ENCODE measurements around the gene PRKAR1B. TPM values are rescaled to one million over a fixed set of nuclear protein-coding genes. Genes with fewer than 3 reads are reported as not detected.
"Not testable (repeated sequence)": the region's sequence is repeated elsewhere in the genome, so short reads cannot be mapped to it uniquely, and the experiment has no call there.

PRKAR1B gene
- total RNA-seq, 2 experiments from 2014 or later, result 13.1 to 13.4 TPM

- POLR2A ChIA-PET, result interaction anchor here (0.8 kb wide), 1 partner anchor 54 kb away, joined by 3 read pairs; no protein-coding TSS in a partner anchor
- Mint-ChIP-seq H3K36me3 (ENCODE audit: low read depth) (peaks cover 6% of the 10 kb centered on the region), H3K4me1 (no peaks in the 10 kb centered on the region), H3K4me3 (no peak overlapping the region), H3K27me3 (no peaks in the 10 kb centered on the region), H3K27ac (no peak overlapping the region), H3K9me3 (peaks cover 7% of the 10 kb centered on the region)
- CTCF ChIA-PET, result no interaction called here
- no peak for DNase-seq
Observed at GRCh38 chr7:668139-668931, 58.7 kb downstream of the PRKAR1B start.

GRCh38 chr7:666454-667292 is 60.4 kb downstream of the PRKAR1B start:
- POLR2A ChIA-PET, result no interaction called here

DNA sequence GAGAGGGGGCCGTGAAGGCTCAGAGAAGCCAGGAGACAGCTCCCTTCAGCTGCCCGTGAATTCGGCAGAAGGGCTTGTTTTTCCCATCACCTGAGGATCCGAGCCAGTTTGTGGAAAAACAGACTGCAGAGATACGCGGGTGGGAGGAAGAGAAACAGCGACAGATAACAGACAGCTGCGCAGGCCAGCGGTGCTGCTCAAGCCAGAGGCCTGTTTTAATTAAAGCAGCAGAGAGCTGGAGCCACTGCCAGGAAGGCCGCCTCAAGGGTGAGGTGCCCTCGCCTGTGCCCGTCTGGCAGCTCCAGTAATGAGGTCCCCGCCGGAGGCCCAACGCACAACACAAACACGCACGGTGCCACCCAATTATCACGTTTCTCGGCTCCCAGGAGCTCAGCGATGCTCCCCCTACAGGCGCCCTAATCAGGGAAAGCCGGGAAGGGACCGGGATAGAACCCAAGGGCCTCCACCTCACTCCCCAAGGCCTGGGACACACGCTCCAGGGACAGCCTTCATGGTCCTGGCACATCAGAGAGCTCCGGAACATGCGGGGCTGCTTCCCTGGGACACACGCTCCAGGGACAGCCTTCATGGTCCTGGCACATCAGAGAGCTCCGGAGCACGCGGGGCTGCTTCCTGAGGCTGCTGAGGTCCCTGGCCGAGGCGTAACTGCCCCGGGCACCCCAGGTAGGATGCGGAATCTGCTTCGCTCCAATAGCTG is 61.2 kb downstream of the PRKAR1B start:
- ChIA-PET POLR2A (no interaction called here), CTCF (no interaction called here)
- peaks cover 7% of the 10 kb centered on the region for H3K9me3 Mint-ChIP-seq
- H3K4me1 Mint-ChIP-seq, result peaks cover 4% of the 10 kb centered on the region
- H3K27ac Mint-ChIP-seq, result no peak overlapping the region
- H3K4me3 Mint-ChIP-seq, result no peak overlapping the region
- DNase-seq, result no peak
- H3K36me3 Mint-ChIP-seq (ENCODE audit: low read depth), result peaks cover 6% of the 10 kb centered on the region
- H3K27me3 Mint-ChIP-seq, result no peaks in the 10 kb centered on the region

More at GRCh38 chr7:666454-667292, 60.4 kb downstream of the PRKAR1B start:
- H3K9me3 Mint-ChIP-seq, result peaks cover 7% of the 10 kb centered on the region
- no peak overlapping the region for H3K4me3 Mint-ChIP-seq
- no peaks in the 10 kb centered on the region for H3K27me3 Mint-ChIP-seq
- H3K36me3 Mint-ChIP-seq (ENCODE audit: low read depth), result peaks cover 6% of the 10 kb centered on the region
- H3K27ac Mint-ChIP-seq, result no peak overlapping the region
- DNase-seq, result no peak
- CTCF ChIA-PET, result no interaction called here
- H3K4me1 Mint-ChIP-seq, result peaks cover 4% of the 10 kb centered on the region

- Mint-ChIP-seq H3K9me3 (peaks cover 7% of the 10 kb centered on the region), H3K4me1 (peaks cover 4% of the 10 kb centered on the region), H3K4me3 (no peak overlapping the region), H3K27me3 (no peaks in the 10 kb centered on the region), H3K36me3 (ENCODE audit: low read depth) (peaks cover 6% of the 10 kb centered on the region), H3K27ac (no peak overlapping the region)
- no peak for DNase-seq
- CTCF ChIA-PET, result no interaction called here
- POLR2A ChIA-PET, result no interaction called here
Observed at GRCh38 chr7:664997-665735, 61.9 kb downstream of the PRKAR1B start.

GRCh38 chr7:664402-664775 is 62.7 kb downstream of the PRKAR1B start:
- peaks cover 6% of the 10 kb centered on the region for H3K36me3 Mint-ChIP-seq (ENCODE audit: low read depth)
- H3K27ac Mint-ChIP-seq, result no peak overlapping the region
- peaks cover 4% of the 10 kb centered on the region for H3K4me1 Mint-ChIP-seq
- CTCF ChIA-PET, result no interaction called here
- H3K9me3 Mint-ChIP-seq, result peaks cover 7% of the 10 kb centered on the region
- no peak for DNase-seq
- no peak overlapping the region for H3K4me3 Mint-ChIP-seq
- no peaks in the 10 kb centered on the region for H3K27me3 Mint-ChIP-seq
- POLR2A ChIA-PET, result no interaction called here

- Mint-ChIP-seq H3K9me3 (peaks cover 9% of the 10 kb centered on the region), H3K4me3 (no peak overlapping the region), H3K4me1 (peaks cover 4% of the 10 kb centered on the region), H3K36me3 (ENCODE audit: low read depth) (peaks cover 10% of the 10 kb centered on the region), H3K27ac (no peak overlapping the region), H3K27me3 (no peaks in the 10 kb centered on the region)
- no peak for DNase-seq
- ChIA-PET POLR2A (no interaction called here), CTCF (no interaction called here)
Observed at GRCh38 chr7:662576-662975, 64.5 kb downstream of the PRKAR1B start.

- Mint-ChIP-seq H3K9me3 (peaks cover 9% of the 10 kb centered on the region), H3K4me1 (peaks cover 4% of the 10 kb centered on the region), H3K36me3 (ENCODE audit: low read depth) (peaks cover 10% of the 10 kb centered on the region), H3K27me3 (no peaks in the 10 kb centered on the region), H3K27ac (no peak overlapping the region), H3K4me3 (no peak overlapping the region)
- ChIA-PET CTCF (no interaction called here), POLR2A (no interaction called here)
- no peak for DNase-seq
Observed at GRCh38 chr7:659996-660395, 67.1 kb downstream of the PRKAR1B start.

DNA sequence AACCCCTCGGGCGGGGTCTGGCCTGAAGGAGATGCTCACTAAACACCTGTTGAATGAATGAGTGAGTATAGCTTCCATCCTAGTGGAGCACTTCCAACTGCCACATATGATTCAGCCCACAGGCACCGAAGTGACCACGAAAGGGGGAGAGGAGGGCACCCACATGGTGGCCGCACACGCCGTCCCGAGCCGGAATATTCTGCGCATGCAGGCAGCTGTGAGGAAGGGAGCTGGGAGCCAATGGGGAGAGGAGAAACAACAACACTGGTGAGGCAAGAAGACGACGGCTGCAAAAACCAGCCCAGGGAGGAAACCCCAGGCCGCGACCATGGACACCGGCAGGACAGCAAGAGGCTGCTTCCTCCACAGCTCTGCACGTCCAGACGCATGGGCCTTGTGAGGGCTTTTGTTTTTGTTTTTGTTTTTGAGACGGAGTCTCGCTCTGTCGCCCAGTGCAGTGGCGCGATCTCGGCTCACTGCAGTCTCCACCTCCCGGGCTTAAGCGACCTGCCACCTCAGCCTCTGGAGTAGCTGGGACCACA is 67.7 kb downstream of the PRKAR1B start:
- Mint-ChIP-seq H3K27ac (no peak overlapping the region), H3K4me1 (peaks cover 4% of the 10 kb centered on the region), H3K4me3 (no peak overlapping the region), H3K36me3 (ENCODE audit: low read depth) (peaks cover 10% of the 10 kb centered on the region), H3K27me3 (no peaks in the 10 kb centered on the region), H3K9me3 (peaks cover 9% of the 10 kb centered on the region)
- CTCF ChIA-PET, result no interaction called here
- DNase-seq, result no peak
- POLR2A ChIA-PET, result no interaction called here

DNA sequence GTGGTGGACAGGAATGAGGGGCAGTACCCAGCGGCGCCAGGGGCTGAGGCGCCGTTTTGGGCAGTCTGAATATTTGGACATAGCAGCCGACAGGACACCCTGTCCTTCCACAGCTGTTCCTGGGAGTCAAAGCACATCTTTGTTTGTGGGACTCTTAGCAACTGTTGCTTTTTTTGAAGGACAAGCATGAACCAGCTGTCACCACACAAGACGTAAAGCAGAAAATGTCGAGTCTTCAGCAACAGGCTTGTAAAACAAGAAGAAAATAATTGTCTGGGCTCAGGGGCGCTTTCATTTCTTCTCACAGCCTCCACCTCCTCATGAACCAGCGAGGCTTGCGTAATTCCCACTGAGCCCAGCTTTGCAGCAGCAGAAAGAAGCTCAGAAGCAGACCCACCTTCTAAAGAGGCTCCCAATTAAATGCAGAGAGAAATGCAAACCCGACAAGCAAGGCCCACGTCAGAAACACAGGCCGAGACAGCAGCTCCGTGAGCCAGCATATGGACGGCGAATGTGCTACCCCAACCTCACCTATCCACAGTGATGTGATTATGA is 69.4 kb downstream of the PRKAR1B start:
- peaks cover under 1% of the 10 kb centered on the region for H3K4me1 Mint-ChIP-seq
- no peak overlapping the region for H3K27ac Mint-ChIP-seq
- H3K36me3 Mint-ChIP-seq (ENCODE audit: low read depth), result peaks cover 10% of the 10 kb centered on the region
- ChIA-PET CTCF (no interaction called here), POLR2A (no interaction called here)
- no peak overlapping the region for H3K4me3 Mint-ChIP-seq
- no peaks in the 10 kb centered on the region for H3K27me3 Mint-ChIP-seq
- no peak for DNase-seq
- H3K9me3 Mint-ChIP-seq, result peaks cover 9% of the 10 kb centered on the region

DNA sequence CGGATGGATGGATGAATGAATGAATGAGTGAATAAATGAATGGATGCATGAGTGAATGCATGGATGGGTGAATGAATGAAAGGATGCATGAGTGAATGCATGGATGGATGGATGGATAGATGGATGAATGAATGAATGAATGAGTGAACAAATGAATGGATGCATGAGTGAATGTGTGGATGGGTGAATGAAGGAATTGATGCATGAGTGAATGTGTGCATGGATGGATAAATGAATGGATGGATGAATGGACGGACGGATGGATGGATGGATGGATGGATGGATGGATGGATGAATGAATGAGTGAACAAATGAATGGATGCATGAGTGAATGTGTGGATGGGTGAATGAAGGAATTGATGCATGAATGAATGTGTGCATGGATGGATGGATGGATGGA is 70.1 kb downstream of the PRKAR1B start:
- not testable (repeated sequence) for H3K9me3 Mint-ChIP-seq

GRCh38 chr7:655758-656157 is 71.3 kb downstream of the PRKAR1B start:
- Mint-ChIP-seq H3K36me3 (ENCODE audit: low read depth) (peaks cover 10% of the 10 kb centered on the region), H3K27ac (no peak overlapping the region), H3K9me3 (peaks cover 9% of the 10 kb centered on the region), H3K4me3 (no peak overlapping the region), H3K4me1 (no peaks in the 10 kb centered on the region), H3K27me3 (no peaks in the 10 kb centered on the region)
- POLR2A ChIA-PET, result no interaction called here
- CTCF ChIA-PET, result no interaction called here
- DNase-seq, result no peak

More for the DNA sequence above, 70.1 kb downstream of the PRKAR1B start:
- H3K4me1 Mint-ChIP-seq; DNase-seq; POLR2A ChIA-PET; CTCF ChIA-PET; H3K36me3 Mint-ChIP-seq (ENCODE audit: low read depth); H3K4me3 Mint-ChIP-seq; H3K27ac Mint-ChIP-seq; H3K27me3 Mint-ChIP-seq: not testable (repeated sequence)

GRCh38 chr7:653829-654764 is 73.0 kb downstream of the PRKAR1B start:
- no peaks in the 10 kb centered on the region for H3K4me1 Mint-ChIP-seq
- H3K36me3 Mint-ChIP-seq (ENCODE audit: low read depth), result peaks cover 7% of the 10 kb centered on the region
- no peak overlapping the region for H3K4me3 Mint-ChIP-seq
- H3K27ac Mint-ChIP-seq, result no peak overlapping the region
- H3K9me3 Mint-ChIP-seq, result peaks cover 6% of the 10 kb centered on the region
- H3K27me3 Mint-ChIP-seq, result no peaks in the 10 kb centered on the region
- POLR2A ChIA-PET, result no interaction called here
- DNase-seq, result no peak
- CTCF ChIA-PET, result no interaction called here
